ENCODE data around the gene MYCN.

MYCN gene

GRCh38 chr2:15981646-15982045 is 41.3 kb downstream of the MYCN start:
- DNase-seq = no peak

DNA sequence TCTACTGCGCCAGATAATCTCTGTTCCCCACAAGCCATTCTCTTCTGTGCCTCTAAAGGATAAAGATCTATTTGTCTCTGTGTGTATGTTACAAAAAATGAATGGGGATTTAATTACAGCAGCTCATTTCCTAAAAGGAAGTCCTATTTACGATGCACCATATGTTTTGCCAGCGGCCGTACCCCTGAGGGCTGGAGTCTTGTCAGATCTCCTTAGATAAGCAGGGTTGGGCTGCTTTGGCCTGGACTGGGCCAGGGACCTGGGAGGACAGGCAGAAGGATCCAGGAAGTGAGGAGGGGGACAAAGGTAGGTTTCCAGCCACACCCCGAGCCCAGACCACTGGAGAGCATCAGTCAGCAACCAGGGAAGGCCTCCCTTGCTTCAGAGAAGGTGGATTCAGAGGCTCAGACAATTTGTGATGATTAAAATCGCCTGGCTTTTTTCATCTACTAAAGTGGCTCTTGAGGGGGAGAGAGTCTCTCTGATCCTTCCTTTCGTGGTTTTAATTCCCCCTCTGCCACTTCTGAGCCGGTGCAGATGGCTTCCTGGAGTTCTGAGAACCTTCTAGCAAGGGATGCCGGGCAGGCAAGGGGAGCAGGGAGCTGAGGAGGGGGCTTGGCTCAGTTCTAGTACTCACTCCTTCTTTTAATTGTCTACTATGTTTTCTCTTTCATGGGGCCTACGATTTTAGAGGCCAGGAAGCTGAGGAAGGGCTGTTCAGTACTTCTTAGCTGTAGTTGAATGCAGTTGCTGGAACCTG is 42.1 kb downstream of the MYCN start:
- no peak for DNase-seq

GRCh38 chr2:15983496-15983895 is 43.1 kb downstream of the MYCN start:
- DNase-seq = no peak

DNA sequence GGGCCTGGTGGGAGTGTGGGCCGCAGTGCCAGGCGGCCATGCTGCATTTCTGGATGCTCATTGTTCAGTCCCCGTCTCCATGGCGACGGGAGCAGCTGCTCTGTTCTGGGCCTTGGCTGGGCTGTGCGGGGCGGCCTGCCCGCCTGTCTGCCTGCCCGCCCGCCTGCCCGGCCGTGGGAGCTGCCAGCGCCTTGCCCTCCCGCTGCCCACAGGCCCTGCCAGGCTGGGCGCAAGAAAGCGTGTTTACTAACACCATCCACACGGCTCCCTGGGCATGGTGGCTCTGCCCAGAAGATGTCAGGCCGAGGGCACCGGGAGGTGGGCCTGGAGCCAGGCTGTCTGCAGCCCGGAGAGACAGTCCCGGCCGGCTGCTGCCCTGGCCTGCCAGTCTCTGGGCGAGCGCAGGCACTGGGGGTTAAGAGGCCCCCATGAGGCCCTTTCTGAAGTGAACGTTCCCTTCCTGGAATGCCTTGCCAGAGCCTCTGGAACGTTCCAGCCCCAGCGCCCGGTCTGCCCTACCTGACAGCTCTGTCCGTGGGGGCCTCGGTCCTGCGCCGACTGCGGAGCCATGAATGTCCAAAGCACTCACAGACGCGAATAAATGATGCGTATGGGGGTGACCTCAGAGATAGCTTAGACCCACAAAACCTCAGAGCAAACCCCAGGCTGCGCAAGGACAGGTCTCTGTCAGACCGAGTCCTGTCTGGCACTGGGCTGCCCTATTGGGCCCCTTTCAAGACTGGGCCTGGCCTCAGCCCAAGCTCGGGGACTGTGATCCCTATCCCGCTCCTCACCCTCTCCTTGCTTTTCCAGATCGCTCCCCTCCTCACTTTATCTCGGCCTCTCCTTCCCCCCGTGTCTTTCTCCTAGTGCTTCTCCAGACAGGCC is 44.3 kb downstream of the MYCN start:
- DNase-seq = no peak

DNA sequence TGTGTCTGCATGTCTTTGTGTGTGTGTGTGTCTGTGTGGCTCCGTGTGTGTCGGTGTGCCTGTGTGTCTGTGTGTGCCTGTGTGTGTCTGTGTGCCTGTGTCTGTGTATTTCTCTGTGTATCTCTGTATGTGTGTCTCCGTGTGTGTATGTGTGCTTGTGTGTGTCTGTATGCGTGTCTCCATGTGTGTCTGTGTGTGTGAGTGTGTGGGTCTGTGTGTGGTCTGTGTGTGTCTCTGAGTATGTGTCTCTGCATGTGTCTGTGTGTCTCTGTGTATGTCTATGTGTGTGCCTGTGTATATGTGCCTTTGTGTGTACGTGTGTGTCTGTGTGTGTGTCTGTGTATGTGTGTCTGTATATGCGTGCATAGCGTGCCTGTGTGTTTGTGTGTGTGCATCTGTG is 45.2 kb downstream of the MYCN start:
- no peak for DNase-seq

DNA sequence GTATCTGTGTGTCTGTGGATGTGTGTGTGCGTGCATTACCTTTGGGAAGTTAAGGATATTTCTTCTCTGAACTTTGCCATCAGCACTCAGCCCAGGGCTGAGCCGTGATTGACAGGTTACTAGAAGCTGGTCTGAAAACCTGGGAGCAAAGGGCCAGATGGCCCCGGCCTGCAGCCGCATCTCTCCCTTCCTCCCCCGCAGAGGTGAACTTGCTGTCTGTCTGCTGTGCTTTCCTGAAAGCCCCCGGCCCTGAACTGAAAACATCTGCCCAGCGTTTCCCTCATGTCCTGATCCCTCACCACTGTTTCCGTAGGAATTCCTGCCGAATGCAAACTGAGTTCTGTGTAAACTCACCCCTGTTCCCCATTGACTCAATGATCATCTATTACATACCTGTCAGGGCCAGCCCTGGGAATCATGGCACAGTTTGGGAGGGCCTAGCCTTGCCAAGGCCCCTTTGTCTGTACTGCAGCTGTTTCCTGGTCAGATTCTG is 45.8 kb downstream of the MYCN start:
- DNase-seq = no peak

DNA sequence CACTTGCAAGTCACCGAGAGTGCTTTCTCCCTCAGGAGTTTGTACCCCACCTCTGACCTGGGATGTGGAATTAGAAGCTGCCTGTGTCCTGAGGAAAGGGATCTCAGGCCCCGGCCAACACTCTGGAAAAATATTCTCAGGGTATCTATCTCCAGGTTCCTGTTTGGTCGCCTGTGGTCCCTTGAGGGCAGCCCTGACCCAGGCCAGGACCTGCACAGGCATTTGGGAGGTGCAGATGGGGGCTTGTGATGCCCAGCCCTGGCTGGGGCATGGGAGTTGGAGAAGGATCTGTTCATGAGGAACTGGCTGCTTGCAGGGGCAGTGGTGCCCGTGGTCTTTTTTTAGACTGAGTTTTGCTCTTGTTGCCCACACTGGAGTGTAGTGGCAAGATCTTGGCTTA is 46.3 kb downstream of the MYCN start:
- DNase-seq = no peak

- DNase-seq = no peak
Measured at GRCh38 chr2:15988733-15989132, 48.4 kb downstream of the MYCN start.

DNA sequence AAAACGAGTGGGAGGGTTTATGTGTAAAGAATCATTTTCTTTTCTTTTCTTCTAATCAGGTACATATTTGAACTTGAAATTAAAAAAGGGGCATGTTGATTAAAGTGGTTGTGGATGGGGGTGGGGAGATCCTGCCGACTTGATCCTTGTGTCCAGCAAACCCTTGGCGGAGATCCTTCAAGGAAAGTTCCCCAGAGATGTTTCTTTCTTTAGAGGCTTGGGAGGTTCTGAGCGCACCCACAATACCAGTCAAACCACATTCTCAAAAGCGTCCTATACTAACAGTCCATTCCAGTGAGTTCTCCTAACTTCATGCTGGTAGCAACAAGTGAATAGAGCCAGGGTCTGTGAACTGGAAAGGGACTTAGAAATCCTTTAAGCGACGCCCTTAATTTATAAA is 49.2 kb downstream of the MYCN start:
- no peak for DNase-seq

- no peak for DNase-seq
Measured at GRCh38 chr2:15990151-15991101, 50.1 kb downstream of the MYCN start.

GRCh38 chr2:15991231-15991630 is 50.9 kb downstream of the MYCN start:
- no peak for DNase-seq

DNA sequence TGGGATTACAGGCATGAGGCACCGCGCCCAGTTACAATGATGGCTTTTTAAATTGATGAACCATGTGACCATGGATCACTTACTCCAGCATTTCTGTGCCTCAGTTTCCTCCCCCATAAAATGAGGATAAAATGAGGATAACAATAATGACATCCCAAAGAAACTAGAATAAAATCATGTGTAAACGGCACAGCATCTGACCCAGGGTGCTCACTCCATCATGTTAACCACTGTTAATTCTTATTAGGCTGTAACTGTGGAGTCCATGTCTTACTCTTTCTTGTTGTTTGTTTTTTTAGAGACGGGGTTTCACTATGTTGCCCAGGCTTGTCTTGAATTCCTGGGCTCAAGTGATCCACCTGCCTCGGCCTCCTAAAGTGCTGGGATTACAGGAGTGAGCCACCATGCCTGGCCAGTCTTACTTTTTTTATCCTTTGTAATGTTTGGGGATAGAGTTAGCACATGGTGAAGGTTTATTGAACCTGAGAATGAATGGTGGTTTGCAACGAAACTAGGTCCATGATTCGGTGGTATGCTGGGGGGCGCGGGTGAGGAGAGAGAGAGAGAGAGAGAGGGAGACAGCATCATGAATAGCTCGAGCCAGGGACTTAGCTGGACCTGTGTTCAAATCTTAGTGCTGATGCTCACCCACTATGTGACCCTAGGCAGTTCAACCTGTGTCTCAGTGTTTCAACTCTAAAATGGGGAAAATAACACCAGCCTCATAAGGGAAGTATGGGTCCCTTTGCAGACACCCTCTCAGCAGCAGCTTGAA is 52.3 kb downstream of the MYCN start:
- DNase-seq = no peak

- no peak for DNase-seq
Measured at GRCh38 chr2:15993232-15993610, 52.9 kb downstream of the MYCN start.

- no peak for DNase-seq
Measured at GRCh38 chr2:15993666-15994065, 53.3 kb downstream of the MYCN start.

DNA sequence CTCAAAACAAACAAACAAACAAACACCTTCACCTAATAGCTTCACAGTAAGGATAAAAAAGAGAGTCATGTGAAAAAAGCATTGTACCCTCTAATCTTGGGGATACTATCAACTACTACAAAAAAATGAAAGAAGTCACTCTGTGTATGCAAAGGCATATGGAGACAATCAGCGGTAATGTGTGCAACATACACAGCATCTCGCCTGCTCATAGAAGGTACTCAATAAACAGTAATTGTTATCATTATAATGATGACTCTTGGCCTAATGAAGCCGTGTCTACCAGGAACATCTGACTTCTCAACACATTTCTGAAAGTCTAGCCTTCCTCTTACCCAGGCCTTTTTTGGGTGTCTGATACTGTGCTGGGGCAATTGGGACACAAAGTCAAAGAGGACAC is 55.3 kb downstream of the MYCN start:
- no peak for DNase-seq
